ENCODE results near the gene ANO4. TPM values are rescaled to one million over a fixed set of nuclear protein-coding genes. Genes with fewer than 3 reads are reported as not detected.
A peak's percentile ranks its signal among the peaks of the same experiment; 100 is the strongest.

The ANO4 gene
- total RNA-seq, 1 experiment from 2014 or later: 5.7 TPM

- H2AFZ ChIP-seq (ENCODE audit: low read length): no peak overlapping the region
- H3K9me3 Mint-ChIP-seq: no peaks in the 10 kb centered on the region
- H3K4me1 Mint-ChIP-seq: peaks cover 12 to 16% of the 10 kb centered on the region in 2 experiments
- H3K18ac ChIP-seq (ENCODE audit: insufficient read length, low read depth, low read length): no peak overlapping the region
- no peaks in the 10 kb centered on the region for H3K79me1 ChIP-seq (ENCODE audit: insufficient read depth, low read depth, low read length, poor library complexity, severe bottlenecking)
- no peaks in the 10 kb centered on the region for H3K9me3 ChIP-seq (ENCODE audit: control insufficient read depth, low read depth, low read length)
- H3K56ac ChIP-seq (ENCODE audit: insufficient read length, low read depth, low read length): no peak overlapping the region
- no peak overlapping the region for H2BK120ac ChIP-seq (ENCODE audit: low read depth, low read length, poor library complexity, severe bottlenecking)
- no peak overlapping the region for H4K8ac ChIP-seq (replicated peaks; ENCODE audit: insufficient read length, low read depth, low read length)
- no peak overlapping the region for H3K4me2 ChIP-seq (ENCODE audit: insufficient read depth, insufficient read length, low read length)
- DNase-seq: no peak
- no peak overlapping the region for H2BK5ac ChIP-seq (ENCODE audit: insufficient read length, low read length)
- no peak overlapping the region for H4K91ac ChIP-seq (ENCODE audit: insufficient read length, low read depth, low read length)
- H3K4me3 Mint-ChIP-seq: no peak overlapping the region
- H3K4me1 ChIP-seq (ENCODE audit: insufficient read depth, low read length): no peaks in the 10 kb centered on the region
- no peaks in the 10 kb centered on the region for H3K27me3 Mint-ChIP-seq (ENCODE audit: low read depth)
- no peaks in the 10 kb centered on the region; the same call in 1 of the 2 replicates for H3K27me3 ChIP-seq (ENCODE audit: insufficient read depth, low read length)
- no peak overlapping the region; the same call in 1 of the 2 replicates for H3K14ac ChIP-seq (ENCODE audit: insufficient read depth, low read length)
- H3T11ph ChIP-seq (ENCODE audit: low read length): no peak overlapping the region
- no peak overlapping the region for H3K27ac ChIP-seq (ENCODE audit: insufficient read length, low read depth, low read length)
- H3K23me2 ChIP-seq (ENCODE audit: insufficient read length, low read depth, low read length, poor library complexity, severe bottlenecking): no peaks in the 10 kb centered on the region
- H2BK15ac ChIP-seq (ENCODE audit: low read depth, low read length): no peak overlapping the region
- peak overlapping the region; percentile 59 to 95 (median 92); a peak in 5 of 7 replicates for H3K27ac Mint-ChIP-seq
- H2BK20ac ChIP-seq (ENCODE audit: low read depth, low read length, poor library complexity, severe bottlenecking): no peak overlapping the region
- no peak for TF ChIP-seq CTCF (conservative IDR thresholded peaks at IDR 0.05)
- H3K4ac ChIP-seq (ENCODE audit: low read depth, low read length): no peak overlapping the region
- H3K23ac ChIP-seq (ENCODE audit: insufficient read length, low read depth, low read length): no peak overlapping the region
- WGBS (ENCODE audit: extremely low coverage, insufficient read length, low lambda C conversion rate): no CpG with 5 or more reads among the region's 3 CpGs
- H4K5ac ChIP-seq (ENCODE audit: insufficient read length, low read depth, low read length): no peak overlapping the region
- no peak overlapping the region for H2AK5ac ChIP-seq (ENCODE audit: insufficient read length, low read length)
- H2BK12ac ChIP-seq (ENCODE audit: insufficient read length, low read depth, low read length): no peak overlapping the region
- H3K79me2 ChIP-seq (ENCODE audit: insufficient read depth, low read length): no peaks in the 10 kb centered on the region
- H3K9ac ChIP-seq (ENCODE audit: extremely low read depth, insufficient read length, low read length): no peak overlapping the region
- H3K36me3 Mint-ChIP-seq (ENCODE audit: insufficient read depth in 1 of 3, low read depth in 3 of 3): no peaks in the 10 kb centered on the region
- H4K20me1 ChIP-seq (ENCODE audit: control insufficient read depth, insufficient read depth, insufficient read length): no peaks in the 10 kb centered on the region
Observed at GRCh38 chr12:100995201-100995600, 200.6 kb downstream of the ANO4 start.
